Breast epithelium (tissue), 3 donors: Measurements from ENCODE around the gene ULBP1.

Source experiments
- CTCF ChIP-seq, 3 donors: fragments of 450-650 bp; IDR thresholded peaks; one replicate each; pipeline ENCODE4 v1.5.1; 2016 to 2017; ENCODE audit warnings: antibody characterized with exemption in 3 of 3, mild to moderate bottlenecking in 3 of 3, moderate library complexity in 3 of 3
- POLR2A ChIP-seq: fragments of 450-650 bp; IDR thresholded peaks from one replicate; pipeline ENCODE4 v1.6.1; 2016; ENCODE audit warnings: antibody characterized with exemption, mild to moderate bottlenecking, moderate library complexity

DNA sequence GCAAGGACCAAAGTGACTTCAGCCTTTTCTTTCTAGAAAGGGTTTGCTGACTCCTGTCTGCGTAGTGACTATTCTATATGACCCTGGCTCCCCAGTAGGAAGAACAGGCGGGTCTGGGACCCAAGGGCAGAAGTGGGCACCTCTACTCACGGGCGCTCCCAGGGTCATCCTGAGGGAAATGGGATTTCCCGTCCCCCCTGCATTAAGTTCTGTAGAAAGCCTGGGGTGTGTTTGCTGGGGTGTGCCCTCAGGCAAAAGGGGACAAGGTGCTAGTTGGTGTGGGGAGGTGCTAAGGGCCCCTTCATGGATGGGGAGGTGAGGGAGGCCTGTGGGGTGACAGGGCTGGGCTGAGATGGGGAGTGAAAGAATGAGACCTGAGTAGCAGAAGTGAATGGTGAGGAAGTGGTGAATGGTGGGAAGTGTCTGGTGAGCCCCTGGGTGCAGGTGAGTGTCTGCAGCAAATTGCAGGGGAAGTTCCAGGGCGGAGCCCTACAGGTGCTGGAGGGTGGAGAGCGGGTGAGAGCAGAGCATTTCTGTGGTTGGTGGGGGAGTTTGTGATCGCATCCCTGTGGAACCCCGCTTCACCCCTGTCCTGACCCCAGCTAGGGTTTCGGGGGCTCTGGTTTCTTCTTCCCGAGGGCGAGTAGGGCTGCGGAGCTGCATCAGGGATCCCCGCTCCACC, 40.5 kb downstream of the ULBP1 start:
- TF ChIP-seq CTCF (IDR thresholded peaks at IDR 0.05) (no peak), POLR2A (no peak)
